Loucy (cell line): ENCODE data around the gene DNAJB6.

ENCODE experiments used
- H2AFZ ChIP-seq: fragments of 200-600 bp; sonication (generic); 2 replicates; pipeline ENCODE4 v1.6.0; 2016; ENCODE audit warnings: antibody characterized with exemption, mild to moderate bottlenecking, low read length, moderate library complexity
- H3F3A ChIP-seq: fragments of 200-600 bp; 2 replicates; pipeline ENCODE4 v1.6.0; 2016; ENCODE audit warnings: antibody characterized with exemption, low read depth, mild to moderate bottlenecking
- H3K27me3 ChIP-seq: fragments of 200-600 bp; sonication (generic); 2 replicates; pipeline ENCODE4 v1.6.1; 2014; ENCODE audit warnings: low read length, mild to moderate bottlenecking; ENCODE audit not compliant: insufficient read depth, poor library complexity, severe bottlenecking
- H3K36me3 ChIP-seq: fragments of 200-600 bp; sonication (generic); 2 replicates; pipeline ENCODE4 v1.6.1; 2016; ENCODE audit warnings: low read length; ENCODE audit not compliant: insufficient read depth
- H3K4me1 ChIP-seq: fragments of 200-600 bp; sonication (generic); 2 replicates; pipeline ENCODE4 v1.5.1; 2014; ENCODE audit warnings: low read length, mild to moderate bottlenecking; ENCODE audit not compliant: insufficient read depth, poor library complexity, severe bottlenecking
- H3K4me2 ChIP-seq: fragments of 200-600 bp; sonication (generic); 2 replicates; pipeline ENCODE4 v1.6.0; 2014; ENCODE audit warnings: antibody characterized with exemption, low read length, low read depth, mild to moderate bottlenecking; ENCODE audit not compliant: poor library complexity, severe bottlenecking
- H3K4me3 ChIP-seq: fragments of 200-600 bp; sonication (generic); 2 replicates; pipeline ENCODE4 v1.5.1; 2014; ENCODE audit warnings: low read length, mild to moderate bottlenecking, mixed read lengths; ENCODE audit not compliant: poor library complexity, severe bottlenecking
- H3K79me2 ChIP-seq: fragments of 200-600 bp; sonication (generic); 2 replicates; pipeline ENCODE4 v1.6.1; 2014; ENCODE audit warnings: low read length; ENCODE audit not compliant: insufficient read depth
- H3K9ac ChIP-seq: fragments of 200-600 bp; sonication (generic); 2 replicates; pipeline ENCODE4 v1.6.0; 2014; ENCODE audit warnings: mild to moderate bottlenecking, low read depth, low read length, moderate library complexity; ENCODE audit not compliant: poor library complexity, severe bottlenecking
- H3K9me2 ChIP-seq: fragments of 200-600 bp; sonication (generic); replicated peaks from 2 replicates; pipeline ENCODE4 v1.6.1; 2016; ENCODE audit warnings: low read depth, low read length, mixed read lengths
- H3K9me3 ChIP-seq: fragments of 200-600 bp; sonication (generic); 2 replicates; pipeline ENCODE4 v1.6.1; 2014; ENCODE audit warnings: mild to moderate bottlenecking, antibody characterized with exemption, low read length, low read depth; ENCODE audit not compliant: insufficient read depth
- H4K20me1 ChIP-seq: fragments of 200-600 bp; sonication (generic); 2 replicates; pipeline ENCODE4 v1.6.0; 2014; ENCODE audit warnings: antibody characterized with exemption, low read length, mild to moderate bottlenecking; ENCODE audit not compliant: insufficient read depth, poor library complexity, severe bottlenecking
- EZH2phosphoT487 ChIP-seq: fragments of 200-600 bp; IDR thresholded peaks from 2 replicates; pipeline ENCODE4 v1.6.1; 2018; ENCODE audit warnings: antibody characterized with exemption, mild to moderate bottlenecking, moderate library complexity, borderline replicate concordance
- TF ChIP-seq, protein P1 (sequence below): fragments of 200-600 bp; sonication (generic); conservative IDR thresholded peaks from 2 replicates; pipeline ENCODE4 v1.5.1; 2014; ENCODE audit warnings: mild to moderate bottlenecking, antibody characterized with exemption, low read length

The DNAJB6 gene

DNA sequence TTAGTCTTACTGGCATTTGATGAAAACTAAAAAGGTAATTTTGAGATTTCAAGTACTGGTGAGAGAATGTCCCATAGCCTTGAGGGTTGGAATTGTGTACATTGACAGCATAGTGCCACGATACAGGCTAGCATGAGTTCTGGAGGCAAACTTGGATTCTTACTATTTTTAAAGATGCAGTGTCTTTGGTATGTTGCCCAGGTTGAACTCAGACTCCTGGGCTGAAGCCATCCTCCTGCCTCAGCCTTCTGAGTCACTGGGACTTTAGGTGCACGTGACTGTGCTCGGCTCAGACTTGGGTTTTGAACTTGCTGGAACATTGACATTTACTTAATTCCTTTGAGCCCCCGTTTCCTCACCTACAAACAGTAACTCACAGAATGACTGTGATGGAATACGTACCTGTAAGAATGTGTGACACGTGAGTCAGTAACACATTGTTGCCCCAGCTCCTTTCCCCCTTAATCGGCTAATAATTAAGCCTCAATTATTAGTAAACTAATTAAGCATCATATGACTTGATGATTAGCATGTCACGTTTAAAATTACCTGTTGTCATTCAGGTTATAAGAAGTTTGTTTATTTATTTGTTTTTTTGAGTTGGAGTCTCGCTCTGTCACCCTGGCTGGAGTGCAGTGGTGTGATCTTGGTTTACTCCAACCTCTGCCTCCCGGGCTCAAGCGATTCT is 10.6 kb downstream of the DNAJB6 start:
- no peak overlapping the region for H3K4me3 ChIP-seq

GRCh38 chr7:157348548-157348947 is 11.7 kb downstream of the DNAJB6 start:
- H3F3A ChIP-seq = no peaks in the 10 kb centered on the region
- H3K79me2 ChIP-seq = peaks cover 100% of the 10 kb centered on the region
- no peak overlapping the region for H3K4me2 ChIP-seq
- H3K36me3 ChIP-seq = peaks cover 14% of the 10 kb centered on the region; the same call in 1 of the 2 replicates
- H2AFZ ChIP-seq = no peak overlapping the region
- no peaks in the 10 kb centered on the region for H3K27me3 ChIP-seq
- H3K9ac ChIP-seq = no peak overlapping the region
- no peaks in the 10 kb centered on the region for H3K9me3 ChIP-seq
- H4K20me1 ChIP-seq = peaks cover 98% of the 10 kb centered on the region
- no peaks in the 10 kb centered on the region for H3K9me2 ChIP-seq
- peaks cover 12% of the 10 kb centered on the region for H3K4me1 ChIP-seq
- H3K4me3 ChIP-seq = no peak overlapping the region
- TF ChIP-seq, protein P1, sequence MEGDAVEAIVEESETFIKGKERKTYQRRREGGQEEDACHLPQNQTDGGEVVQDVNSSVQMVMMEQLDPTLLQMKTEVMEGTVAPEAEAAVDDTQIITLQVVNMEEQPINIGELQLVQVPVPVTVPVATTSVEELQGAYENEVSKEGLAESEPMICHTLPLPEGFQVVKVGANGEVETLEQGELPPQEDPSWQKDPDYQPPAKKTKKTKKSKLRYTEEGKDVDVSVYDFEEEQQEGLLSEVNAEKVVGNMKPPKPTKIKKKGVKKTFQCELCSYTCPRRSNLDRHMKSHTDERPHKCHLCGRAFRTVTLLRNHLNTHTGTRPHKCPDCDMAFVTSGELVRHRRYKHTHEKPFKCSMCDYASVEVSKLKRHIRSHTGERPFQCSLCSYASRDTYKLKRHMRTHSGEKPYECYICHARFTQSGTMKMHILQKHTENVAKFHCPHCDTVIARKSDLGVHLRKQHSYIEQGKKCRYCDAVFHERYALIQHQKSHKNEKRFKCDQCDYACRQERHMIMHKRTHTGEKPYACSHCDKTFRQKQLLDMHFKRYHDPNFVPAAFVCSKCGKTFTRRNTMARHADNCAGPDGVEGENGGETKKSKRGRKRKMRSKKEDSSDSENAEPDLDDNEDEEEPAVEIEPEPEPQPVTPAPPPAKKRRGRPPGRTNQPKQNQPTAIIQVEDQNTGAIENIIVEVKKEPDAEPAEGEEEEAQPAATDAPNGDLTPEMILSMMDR = no peak
- no peak for TF ChIP-seq EZH2phosphoT487

More for the DNA sequence above, 10.6 kb downstream of the DNAJB6 start:
- peaks cover 98% of the 10 kb centered on the region for H4K20me1 ChIP-seq
- H3K9me2 ChIP-seq = no peaks in the 10 kb centered on the region
- H3K4me1 ChIP-seq = peaks cover 15% of the 10 kb centered on the region
- H3K36me3 ChIP-seq = peaks cover 9% of the 10 kb centered on the region; the same call in 1 of the 2 replicates
- TF ChIP-seq, protein P1 = no peak
- no peak for TF ChIP-seq EZH2phosphoT487
- H3K9ac ChIP-seq = no peak overlapping the region
- peaks cover 100% of the 10 kb centered on the region for H3K79me2 ChIP-seq
- H2AFZ ChIP-seq = no peak overlapping the region
- no peaks in the 10 kb centered on the region for H3K27me3 ChIP-seq
- no peaks in the 10 kb centered on the region for H3F3A ChIP-seq
- no peaks in the 10 kb centered on the region for H3K9me3 ChIP-seq
- H3K4me2 ChIP-seq = no peak overlapping the region

- no peaks in the 10 kb centered on the region for H3K27me3 ChIP-seq
- H3K9ac ChIP-seq = no peak overlapping the region
- no peak overlapping the region for H3K4me2 ChIP-seq
- H3K9me2 ChIP-seq = no peaks in the 10 kb centered on the region
- no peak overlapping the region for H3K4me3 ChIP-seq
- TF ChIP-seq EZH2phosphoT487 = no peak
- TF ChIP-seq, protein P1 = no peak
- no peaks in the 10 kb centered on the region for H3K9me3 ChIP-seq
- H4K20me1 ChIP-seq = peaks cover 97% of the 10 kb centered on the region
- no peak overlapping the region for H2AFZ ChIP-seq
- peaks cover 6% of the 10 kb centered on the region for H3K4me1 ChIP-seq
- peaks cover 100% of the 10 kb centered on the region for H3K79me2 ChIP-seq
- H3K36me3 ChIP-seq = peaks cover 35% of the 10 kb centered on the region; the same call in 1 of the 2 replicates
- H3F3A ChIP-seq = no peaks in the 10 kb centered on the region
These were observed 15.7 kb downstream of the DNAJB6 start for GRCh38 chr7:157352516-157352915.
